Liver (tissue), 9 donors: Measurements from ENCODE around the gene ZNF785. TPM values are rescaled to one million over a fixed set of nuclear protein-coding genes. Genes with fewer than 3 reads are reported as not detected.
A peak's percentile ranks its signal among the peaks of the same experiment; 100 is the strongest.

Source experiments
- DNase-seq: peaks from one replicate; pipeline ENCODE4 v3.0.0-alpha.2; 2017; ENCODE audit warnings: low spot score
- H3K27ac ChIP-seq, 2 donors: one replicate each; pipeline ENCODE4 v1.7.0; 2013; ENCODE audit warnings: inconsistent platforms in 2 of 2, low read length in 2 of 2, control low read depth in 1 of 2, low read depth in 1 of 2, mild to moderate bottlenecking in 1 of 2
- H3K27me3 ChIP-seq, 4 donors: one replicate each; pipeline versions ENCODE4 v1.6.1 to v1.7.0; 2013; ENCODE audit warnings: low read length in 3 of 4, inconsistent platforms in 1 of 4, mild to moderate bottlenecking in 1 of 4, moderate library complexity in 1 of 4; ENCODE audit not compliant: control insufficient read depth in 4 of 4, insufficient read depth in 4 of 4
- H3K36me3 ChIP-seq, 4 donors: one replicate each; pipeline versions ENCODE4 v1.6.1 to v1.7.0; 2013; ENCODE audit warnings: low read length in 3 of 4, mild to moderate bottlenecking in 3 of 4, low read depth in 1 of 4, moderate library complexity in 1 of 4; ENCODE audit not compliant: control insufficient read depth in 4 of 4, insufficient read depth in 3 of 4
- H3K4me1 ChIP-seq, 4 donors: one replicate each; pipeline versions ENCODE4 v1.6.1 to v1.7.0; 2013; ENCODE audit warnings: low read length in 3 of 4, mild to moderate bottlenecking in 3 of 4, moderate library complexity in 1 of 4; ENCODE audit not compliant: control insufficient read depth in 4 of 4, insufficient read depth in 4 of 4
- H3K4me3 ChIP-seq, 3 donors: one replicate each; pipeline versions ENCODE4 v1.6.1 to v1.7.0; 2013; ENCODE audit warnings: low read length in 3 of 3, control low read depth in 1 of 3, low read depth in 1 of 3, mild to moderate bottlenecking in 1 of 3
- H3K9ac ChIP-seq, 2 donors: one replicate each; pipeline ENCODE4 v1.7.0; 2013; ENCODE audit warnings: low read length in 2 of 2, mild to moderate bottlenecking in 2 of 2, moderate library complexity in 2 of 2, control low read depth in 1 of 2, low read depth in 1 of 2
- H3K9me3 ChIP-seq, 4 donors: one replicate each; pipeline versions ENCODE4 v1.6.1 to v1.7.0; 2013; ENCODE audit warnings: low read length in 3 of 4; ENCODE audit not compliant: control insufficient read depth in 4 of 4
- ATF3 ChIP-seq: IDR thresholded peaks from 2 replicates; pipeline ENCODE4 v1.6.1; 2016; ENCODE audit warnings: antibody characterized with exemption
- CTCF ChIP-seq: fragments of 150-350 bp; IDR thresholded peaks from 2 replicates; pipeline ENCODE4 v1.5.1; 2017; ENCODE audit warnings: improper control_type of control experiment, low read depth, low read length; ENCODE audit not compliant: missing input control
- EGR1 ChIP-seq, 2 donors: IDR thresholded peaks; 2 replicates each; pipeline ENCODE4 v1.6.1; 2016 to 2018; ENCODE audit warnings: antibody characterized with exemption in 2 of 2, low read depth in 2 of 2
- FOXA1 ChIP-seq: IDR thresholded peaks from 2 replicates; pipeline ENCODE4 v1.6.1; 2016; ENCODE audit warnings: antibody characterized with exemption
- FOXA2 ChIP-seq: IDR thresholded peaks from 2 replicates; pipeline ENCODE4 v1.6.1; 2016; ENCODE audit warnings: antibody characterized with exemption
- GABPA ChIP-seq, 2 donors: IDR thresholded peaks in 1 of 2; conservative IDR thresholded peaks in 1 of 2; 2 replicates each; pipeline ENCODE4 v1.6.1; 2016; ENCODE audit warnings: antibody characterized with exemption in 2 of 2, mild to moderate bottlenecking in 1 of 2, moderate library complexity in 1 of 2
- HNF4A ChIP-seq, 2 donors: conservative IDR thresholded peaks; 2 replicates each; pipeline ENCODE4 v1.6.1; 2016; ENCODE audit warnings: antibody characterized with exemption in 2 of 2, mild to moderate bottlenecking in 2 of 2
- HNF4G ChIP-seq: IDR thresholded peaks from 2 replicates; pipeline ENCODE4 v1.6.1; 2016; ENCODE audit warnings: antibody characterized with exemption
- JUND ChIP-seq, 2 donors: IDR thresholded peaks; 2 replicates each; pipeline ENCODE4 v1.6.1; 2016; ENCODE audit warnings: antibody characterized with exemption in 2 of 2
- NR2F2 ChIP-seq: IDR thresholded peaks from 2 replicates; pipeline ENCODE4 v1.6.1; 2016; ENCODE audit warnings: antibody characterized with exemption
- RAD21 ChIP-seq, 2 donors: IDR thresholded peaks; 2 replicates each; pipeline ENCODE4 v1.6.1; 2016; ENCODE audit warnings: antibody characterized with exemption in 2 of 2, mild to moderate bottlenecking in 2 of 2
- REST ChIP-seq: IDR thresholded peaks from 2 replicates; pipeline ENCODE4 v1.6.1; 2016; ENCODE audit warnings: antibody characterized with exemption, mild to moderate bottlenecking
- RXRA ChIP-seq, 2 donors: IDR thresholded peaks; 2 replicates each; pipeline ENCODE4 v1.6.1; 2017 to 2018; ENCODE audit warnings: antibody characterized with exemption in 2 of 2, mild to moderate bottlenecking in 1 of 2
- SP1 ChIP-seq: IDR thresholded peaks from 2 replicates; pipeline ENCODE4 v1.6.1; 2018; ENCODE audit warnings: antibody characterized with exemption, mild to moderate bottlenecking
- TAF1 ChIP-seq: conservative IDR thresholded peaks from 2 replicates; pipeline ENCODE4 v1.6.1; 2016; ENCODE audit warnings: antibody characterized with exemption, mild to moderate bottlenecking
- YY1 ChIP-seq: IDR thresholded peaks from 2 replicates; pipeline ENCODE4 v1.6.1; 2016; ENCODE audit warnings: antibody characterized with exemption, mild to moderate bottlenecking
- ZBTB33 ChIP-seq: IDR thresholded peaks from 2 replicates; pipeline ENCODE4 v1.6.1; 2016; ENCODE audit warnings: antibody characterized with exemption
- WGBS: extraction: QIAGEN DNeasy Blood & Tissue Kit; methylation state at CpG from one replicate; pipeline ENCODE4 v1.1.7; 2013; 5-methylcytosine and 5-hydroxymethylcytosine counted together
- polyA plus RNA-seq, 2 donors: library from polyadenylated mRNA; stranded (reverse) in 1 of 2; unstranded in 1 of 2; fragments of 200-250 nt in 1 of 2; fragments of >200 nt in 1 of 2; fragmentation: Nextera tagmentation in 1 of 2; extraction: Ambion mirVana in 1 of 2; gene quantifications; one replicate each; pipeline versions ENCODE4 v1.2.1 to v1.2.3, GENCODE V29; 2013 to 2015
- total RNA-seq, 2 donors: library from RNA; depleted of rRNA; stranded (reverse); fragments of >200 nt; gene quantifications; one replicate each; pipeline ENCODE4 v1.2.3, GENCODE V29; 2014
- TF ChIP-seq, protein P1 (sequence below): IDR thresholded peaks from 2 replicates; pipeline ENCODE4 v1.6.1; 2016; ENCODE audit warnings: antibody characterized with exemption
- donor health status: healthy.
- donor health status: healthy.
- donor health status: healthy.
- donor health status: healthy.
- donor health status: healthy.

The ZNF785 gene
- total and polyA plus RNA-seq, 4 donors = 1.8 to 5.9 (median 3.3) TPM

DNA sequence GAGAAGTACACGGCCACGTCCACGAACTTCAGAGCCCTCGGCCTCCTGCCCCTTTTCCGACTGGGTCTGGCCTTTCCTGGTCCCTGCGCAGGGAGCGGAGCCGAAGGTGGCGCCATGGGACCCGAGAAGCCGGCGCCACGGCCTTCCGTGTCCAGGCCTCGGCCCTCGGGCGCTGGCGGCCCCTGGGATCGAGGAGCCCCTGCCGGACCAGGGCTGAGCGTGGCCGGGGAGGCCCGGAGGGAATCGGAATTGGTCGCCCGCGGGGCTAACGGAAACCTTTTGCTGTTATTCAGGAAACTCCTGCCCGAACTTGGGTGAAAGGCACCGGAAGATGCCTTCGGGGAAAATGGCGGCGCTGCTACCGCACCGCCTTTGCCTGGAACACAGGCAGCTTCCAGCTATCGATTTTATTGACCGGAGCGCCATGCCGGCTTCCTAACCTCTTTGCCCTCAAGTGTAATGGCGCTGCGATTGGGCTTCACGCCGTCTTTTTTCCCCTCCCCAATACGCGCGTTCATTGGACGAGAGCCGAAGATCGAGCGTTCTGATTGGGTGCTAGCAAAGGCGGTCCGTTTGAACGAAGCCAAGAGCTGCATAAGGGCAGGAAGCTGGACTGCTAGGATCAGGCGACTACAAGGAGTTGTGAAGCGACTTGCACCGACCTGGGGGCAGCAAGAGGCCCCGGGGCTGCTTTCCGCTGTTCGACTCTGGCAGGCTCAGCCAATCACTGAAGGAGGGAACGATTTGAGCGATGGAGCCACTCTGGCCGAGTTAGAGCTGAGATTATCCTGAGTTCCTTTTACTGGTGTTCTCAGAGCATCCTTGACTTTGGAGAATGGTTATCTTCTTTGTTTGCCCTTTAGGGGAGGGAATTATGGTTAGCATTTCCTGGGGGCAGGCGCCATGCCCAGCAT lies 24.7 kb upstream of the ZNF785 start, which contains the start of gene ZNF689:
Gene ZNF689, minus strand, starts transcription at position 464 of the 914 bp plus-strand sequence. Its CDS starts 348 bp downstream, at position 116.
- peak within 1 kb of the TSS; percentile 92 to 97 for H3K9ac ChIP-seq
- H3K27me3 ChIP-seq = no peaks in the 10 kb centered on the region
- peaks cover 0 to 2% (median 0%) of the 10 kb centered on the region in 4 donors for H3K36me3 ChIP-seq
- H3K9me3 ChIP-seq = no peaks in the 10 kb centered on the region
- H3K27ac ChIP-seq = peak within 1 kb of the TSS; percentile 96 to 97
- under 1% methylated on average over 63 of the region's 63 CpGs for WGBS
- peak; percentile 99 for DNase-seq
- H3K4me1 ChIP-seq = peaks cover 5 to 29% (median 16%) of the 10 kb centered on the region in 4 donors
- TF ChIP-seq RAD21 (IDR thresholded peaks at IDR 0.05) = peak; percentile 1 to 10
- peak; percentile 84 for TF ChIP-seq REST
- peak; percentile 62 for TF ChIP-seq ZBTB33
- TF ChIP-seq FOXA1 = no peak
- peak; percentile 48 to 61 for TF ChIP-seq RXRA (IDR thresholded peaks at IDR 0.05)
- TF ChIP-seq YY1 = peak; percentile 100
- TF ChIP-seq ATF3 = no peak
- peak in 1 of 2 donors; percentile 63 for TF ChIP-seq GABPA (IDR thresholded peaks at IDR 0.05 in 1 of 2, conservative IDR thresholded peaks at IDR 0.05 in 1 of 2)
- TF ChIP-seq TAF1 = peak; percentile 71
- peak; percentile 100 for TF ChIP-seq SP1
- TF ChIP-seq, protein P1, sequence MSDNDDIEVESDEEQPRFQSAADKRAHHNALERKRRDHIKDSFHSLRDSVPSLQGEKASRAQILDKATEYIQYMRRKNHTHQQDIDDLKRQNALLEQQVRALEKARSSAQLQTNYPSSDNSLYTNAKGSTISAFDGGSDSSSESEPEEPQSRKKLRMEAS = peak; percentile 37
- TF ChIP-seq HNF4A (conservative IDR thresholded peaks at IDR 0.05) = peak; percentile 26 to 37
- TF ChIP-seq NR2F2 = peak; percentile 62
- TF ChIP-seq HNF4G = no peak
- TF ChIP-seq JUND (IDR thresholded peaks at IDR 0.05) = no peak
- peak; percentile 8 for TF ChIP-seq FOXA2
- TF ChIP-seq CTCF = no peak
- TF ChIP-seq EGR1 (IDR thresholded peaks at IDR 0.05; ENCODE audit: low read depth in 2 of 2) = no peak
- peak within 1 kb of the TSS; percentile 80 to 91 (median 81) for H3K4me3 ChIP-seq
